K562 (cell line): Measurements from ENCODE around the gene GNAZ. TPM values are rescaled to one million over a fixed set of nuclear protein-coding genes. Genes with fewer than 3 reads are reported as not detected.
A peak's percentile ranks its signal among the peaks of the same experiment; 100 is the strongest.

Experiments
- CREB5 ChIP-seq: fragments of 250-450 bp; sonication (Bioruptor Pico); IDR thresholded peaks from 2 replicates; pipeline ENCODE4 v1.5.0; 2020; ENCODE audit warnings: mild to moderate bottlenecking
- HSF4 ChIP-seq: fragments of 250-450 bp; sonication (Bioruptor Pico); IDR thresholded peaks from 2 replicates; pipeline ENCODE4 v2.1.2; 2022; ENCODE audit warnings: mild to moderate bottlenecking, moderate library complexity, borderline replicate concordance
- KLF13 ChIP-seq: fragments of 450-650 bp; IDR thresholded peaks from 2 replicates; pipeline ENCODE4 v1.6.1; 2016; ENCODE audit warnings: missing genetic modification characterization, low read depth, mild to moderate bottlenecking, missing compliant biosample characterization, moderate library complexity, borderline replicate concordance
- LARP7 ChIP-seq: fragments of 450-650 bp; IDR thresholded peaks from 2 replicates; pipeline ENCODE4 v1.6.1; 2016
- NR2F6 ChIP-seq: fragments of 450-650 bp; formaldehyde crosslinking; IDR thresholded peaks from 2 replicates; pipeline ENCODE4 v1.4.0; 2020; ENCODE audit warnings: mild to moderate bottlenecking
- PREB ChIP-seq: sonication (generic); formaldehyde crosslinking; IDR thresholded peaks from 2 replicates; pipeline ENCODE4 v1.8.1; 2023; ENCODE audit warnings: mild to moderate bottlenecking, missing genetic modification reagents
- RNF219 ChIP-seq: fragments of 250-450 bp; sonication (Bioruptor Pico); IDR thresholded peaks from 2 replicates; pipeline ENCODE4 v1.5.0; 2022; ENCODE audit warnings: mild to moderate bottlenecking
- SFPQ ChIP-seq: fragments of 200-400 bp; formaldehyde crosslinking; IDR thresholded peaks from 2 replicates; pipeline ENCODE4 v1.6.1; 2017; ENCODE audit warnings: mild to moderate bottlenecking, low read depth, low read length, moderate library complexity
- ZBTB8A ChIP-seq: fragments of 450-650 bp; IDR thresholded peaks from 2 replicates; pipeline ENCODE4 v1.6.1; 2018; ENCODE audit warnings: mild to moderate bottlenecking, moderate library complexity; ENCODE audit not compliant: partially characterized antibody
- ZKSCAN1 ChIP-seq: fragments of 150-350 bp; IDR thresholded peaks from 2 replicates; pipeline ENCODE4 v1.6.1; 2016; ENCODE audit warnings: low read depth, low read length
- ZMIZ1 ChIP-seq, 2 experiments: fragments of 150-350 bp in 1 of 2; IDR thresholded peaks; 2 replicates each; pipeline ENCODE4 v1.6.1; 2012 to 2016; ENCODE audit warnings: low read depth in 2 of 2, low read length in 2 of 2, mild to moderate bottlenecking in 1 of 2, moderate library complexity in 1 of 2
- ZNF280B ChIP-seq: fragments of 250-450 bp; sonication (Bioruptor Pico); IDR thresholded peaks from 2 replicates; pipeline ENCODE4 v1.5.1; 2021; ENCODE audit warnings: mild to moderate bottlenecking
- ZNF354B ChIP-seq: fragments of 250-450 bp; sonication (Bioruptor Pico); IDR thresholded peaks from 2 replicates; pipeline ENCODE4 v1.4.0; 2020
- polyA plus RNA-seq, 8 experiments: library from polyadenylated mRNA; depleted of rRNA in 4 of 8; stranded (reverse) in 5 of 8; unstranded in 3 of 8; fragments of >200 nt; fragmentation: Nextera tagmentation in 2 of 8; fragmentation: Illumina TruSeq in 1 of 8; extraction: Ambion mirVana in 2 of 8; extraction: Trizol in 1 of 8; gene quantifications; 2 replicates each; pipeline versions ENCODE4 v1.2.1 to v1.2.3, GENCODE V29; 2011 to 2014; ENCODE audit warnings: inconsistent platforms in 1 of 8, missing spikeins in 1 of 8
- total RNA-seq, 7 experiments: library from RNA; depleted of rRNA in 6 of 7; stranded (reverse); fragments of >200 nt in 6 of 7; fragmentation: Illumina TruSeq in 2 of 7; extraction: Trizol in 2 of 7; gene quantifications; 2 replicates each; pipeline versions ENCODE4 v1.2.1 to v1.2.3, GENCODE V29; 2011 to 2021; ENCODE audit warnings: low replicate concordance in 1 of 7

Gene GNAZ
- total and polyA plus RNA-seq, 9 of the 15 experiments (the other 6 are each of a cell fraction or from before 2014, with no cell fraction given): 0.04 to 0.22 (median 0.13) TPM; not detected in 3

GRCh38 chr22:23089010-23089409 is 18.7 kb downstream of the GNAZ start (continued):
- TF ChIP-seq CREB5 (CRISPR knock-in tag) (no peak), ZNF354B (CRISPR knock-in tag) (no peak), ZKSCAN1 (peak; percentile 23; the same call in 1 of the 2 replicates), RNF219 (no peak), ZNF280B (CRISPR knock-in tag) (no peak), ZBTB8A (no peak), ZMIZ1 (IDR thresholded peaks at IDR 0.05; ENCODE audit: low read depth in 2 of 2, low read length in 2 of 2) (no peak), NR2F6 (CRISPR knock-in tag) (no peak), SFPQ (no peak), HSF4 (no peak), LARP7 (no peak), PREB (CRISPR knock-in tag) (no peak), KLF13 (tag) (no peak)
